ENCODE data around the gene CASP2. TPM values are rescaled to one million over a fixed set of nuclear protein-coding genes. Genes with fewer than 3 reads are reported as not detected.

CASP2 gene
- total RNA-seq, 1 experiment from 2014 or later = 21.4 TPM

GRCh38 chr7:143331179-143331801 is 43.1 kb downstream of the CASP2 start:
- peak; percentile 83 for DNase-seq (ENCODE audit: low read depth)

DNA sequence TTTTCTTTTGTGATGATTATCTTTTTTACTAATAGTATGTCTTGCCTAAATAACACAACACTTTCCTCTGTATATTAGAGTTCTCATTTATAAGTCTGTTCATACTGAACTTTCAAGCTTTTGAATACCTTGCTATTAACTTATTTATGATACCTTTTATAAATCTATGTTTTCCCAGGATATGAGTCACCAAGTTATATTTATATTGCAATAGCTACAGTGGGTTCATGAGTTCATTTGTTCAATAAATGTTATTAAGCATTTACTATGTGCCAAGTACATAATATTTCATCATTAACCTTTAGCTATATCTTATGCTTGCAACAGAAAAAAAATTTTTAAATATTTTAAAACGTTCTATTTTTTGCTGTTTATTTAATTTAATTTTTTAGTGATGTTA is 46.1 kb downstream of the CASP2 start:
- DNase-seq (ENCODE audit: low read depth) = no peak

DNA sequence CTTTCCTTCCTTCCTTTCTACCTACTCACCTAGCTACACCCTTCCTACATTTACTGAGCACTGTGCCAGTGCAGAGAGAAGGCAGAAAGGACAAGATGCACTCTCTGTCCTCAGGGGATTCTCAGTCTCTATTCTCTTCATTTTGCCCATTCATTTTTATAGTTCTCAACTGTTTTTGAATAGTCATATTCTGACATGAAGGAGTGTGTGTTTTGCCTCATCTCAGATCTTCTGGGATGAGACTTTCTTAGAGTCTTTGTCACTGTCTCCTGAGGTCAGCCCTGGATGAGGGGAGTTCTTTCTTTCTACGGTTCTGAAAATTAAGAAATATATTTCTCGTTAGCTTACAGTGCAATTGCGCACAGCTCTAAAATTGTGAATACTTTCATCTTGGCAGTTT is 49.1 kb downstream of the CASP2 start:
- no peak for DNase-seq (ENCODE audit: low read depth)

GRCh38 chr7:143341842-143342241 is 53.7 kb downstream of the CASP2 start:
- DNase-seq (ENCODE audit: low read depth) = no peak

DNA sequence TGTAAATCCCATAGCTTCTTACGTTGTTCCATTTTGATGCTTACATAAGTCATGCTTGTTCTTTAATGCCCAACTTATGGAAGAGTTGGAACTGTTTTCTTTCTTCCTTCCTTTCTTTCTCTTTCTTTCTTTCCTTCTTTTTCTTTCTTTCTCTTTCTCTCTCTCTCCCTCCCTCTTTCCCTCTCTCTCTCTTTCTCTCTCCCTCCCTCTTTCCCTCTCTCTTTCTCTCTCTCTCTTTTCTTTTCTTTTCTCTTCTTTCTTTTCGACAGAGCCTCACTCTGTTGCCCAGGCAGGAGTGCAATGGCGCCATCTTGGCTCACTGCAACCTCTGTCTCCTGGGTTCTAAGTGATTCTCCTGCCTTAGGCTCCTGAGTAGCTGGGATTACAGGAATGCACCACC is 55.4 kb downstream of the CASP2 start:
- DNase-seq (ENCODE audit: low read depth) = no peak

- DNase-seq (ENCODE audit: low read depth) = peak; percentile 74
These were observed 57.3 kb downstream of the CASP2 start for GRCh38 chr7:143345428-143345900.

DNA sequence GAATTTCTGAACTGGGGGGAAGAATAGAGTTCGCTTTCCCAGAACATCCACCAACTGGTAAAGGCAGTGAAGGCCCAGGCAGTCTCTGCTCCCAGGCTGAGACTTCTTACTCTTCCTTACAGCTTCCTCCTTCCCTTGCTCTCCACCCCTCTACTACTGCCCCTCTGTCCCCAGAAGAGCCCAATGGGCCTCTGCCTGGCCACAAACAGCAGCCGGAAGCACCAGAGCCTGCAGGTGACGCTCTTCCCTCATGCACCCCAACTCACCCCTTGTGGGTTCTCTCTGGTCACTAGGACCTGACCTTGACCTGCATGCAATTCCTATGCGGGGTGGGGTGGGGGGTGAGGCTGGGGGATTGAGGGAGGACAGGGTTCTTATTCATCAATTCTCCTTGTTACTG is 57.9 kb downstream of the CASP2 start:
- no peak for DNase-seq (ENCODE audit: low read depth)

DNA sequence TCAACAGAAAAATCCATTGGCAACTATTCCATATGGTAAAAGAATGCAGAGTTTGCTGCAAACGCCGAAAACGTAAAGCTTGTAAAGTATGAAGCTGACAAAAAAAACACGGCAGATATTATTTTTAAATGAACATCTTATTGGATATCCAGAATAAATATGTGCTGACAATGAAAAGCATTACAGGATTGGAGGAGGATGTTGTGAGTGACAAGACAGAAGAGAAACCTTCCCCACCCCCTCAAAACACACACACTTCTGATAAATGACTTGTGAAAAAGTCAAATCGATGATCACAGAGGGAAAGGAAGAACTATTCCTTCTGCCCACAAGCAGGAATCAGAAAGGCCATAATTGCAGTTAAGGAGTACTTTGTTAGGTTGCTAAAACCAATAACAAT is 59.8 kb downstream of the CASP2 start:
- no peak for DNase-seq (ENCODE audit: low read depth)

GRCh38 chr7:143351060-143351459 is 62.9 kb downstream of the CASP2 start:
- DNase-seq (ENCODE audit: low read depth) = peak; percentile 46

GRCh38 chr7:143351574-143351973 is 63.4 kb downstream of the CASP2 start:
- DNase-seq (ENCODE audit: low read depth) = no peak

DNA sequence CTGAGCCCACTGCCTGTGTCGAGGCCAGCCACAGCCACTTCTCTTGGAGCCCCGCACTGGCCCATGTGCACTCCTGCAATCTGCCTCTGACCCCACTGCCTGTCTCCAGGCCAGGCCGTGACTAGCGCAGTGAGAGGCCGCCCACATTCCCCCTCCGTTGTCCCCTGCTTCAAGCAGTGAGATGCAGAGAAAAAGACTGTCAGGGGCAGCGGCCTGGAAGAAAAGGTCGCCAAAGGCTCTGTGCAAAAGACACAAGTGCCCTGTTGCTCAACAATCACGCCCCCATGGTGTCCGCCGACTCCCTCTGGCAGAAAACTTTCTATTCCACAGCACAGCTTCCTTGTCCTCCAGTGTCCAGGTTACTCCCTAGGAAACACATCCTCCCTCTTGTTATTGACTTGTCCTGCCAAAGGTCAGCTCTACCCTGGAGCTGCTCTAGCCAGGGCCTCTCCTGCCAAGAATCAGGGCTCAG is 64.4 kb downstream of the CASP2 start:
- DNase-seq (ENCODE audit: low read depth) = no peak

- DNase-seq (ENCODE audit: low read depth) = no peak
These were observed 66.2 kb downstream of the CASP2 start for GRCh38 chr7:143354376-143354775.

- no peak for DNase-seq (ENCODE audit: low read depth)
These were observed 66.8 kb downstream of the CASP2 start for GRCh38 chr7:143354965-143355364.

GRCh38 chr7:143355450-143356385 is 67.6 kb downstream of the CASP2 start:
- DNase-seq (ENCODE audit: low read depth) = no peak

DNA sequence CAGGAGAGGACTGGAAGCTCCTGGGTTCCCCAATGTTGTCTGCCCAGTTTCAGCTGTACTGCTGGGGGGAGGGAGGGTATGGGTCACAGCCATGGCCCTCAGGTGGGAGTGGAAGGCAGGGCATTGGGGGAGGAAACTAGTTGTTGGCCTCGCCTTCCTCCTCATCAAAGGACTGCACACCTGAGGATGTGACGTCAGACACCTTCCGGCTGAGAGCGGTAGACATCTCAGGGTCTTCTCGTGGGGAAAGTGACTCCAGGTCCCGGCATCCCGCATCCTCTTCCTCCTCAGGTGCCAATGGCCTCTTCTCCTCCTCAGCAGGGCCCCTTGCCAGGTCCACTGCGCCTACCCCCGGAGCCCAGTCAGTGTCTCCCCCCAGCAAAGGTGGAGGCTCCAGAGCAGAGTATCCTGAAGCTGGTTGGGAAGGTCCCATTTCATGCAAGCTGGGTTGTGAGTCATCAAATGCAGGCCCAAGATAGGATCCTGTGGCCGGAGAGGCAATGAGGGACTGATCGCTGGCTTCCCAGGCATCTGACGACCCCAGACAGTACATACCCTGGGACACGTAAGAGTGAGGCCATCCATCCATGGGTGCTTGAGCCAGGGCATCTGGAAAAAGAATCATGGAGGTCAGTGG is 68.4 kb downstream of the CASP2 start:
- no peak for DNase-seq (ENCODE audit: low read depth)

Other genes starting within 250 kb of the CASP2 start
- not detected in 2 replicates for gene OR6V1, start 236.0 kb upstream of the CASP2 start, total RNA-seq (2014; rRNA removed; shearing (Covaris generic))
- gene PIP, start 156.3 kb upstream of the CASP2 start, total RNA-seq (2014; rRNA removed; shearing (Covaris generic)) = not detected in 2 replicates
- not detected in 2 replicates for gene TAS2R39, start 104.9 kb upstream of the CASP2 start, total RNA-seq (2014; rRNA removed; shearing (Covaris generic))
- gene TAS2R40, start 66.3 kb upstream of the CASP2 start, total RNA-seq (2014; rRNA removed; shearing (Covaris generic)) = not detected in 2 replicates
- gene GSTK1, start 24.9 kb upstream of the CASP2 start, total RNA-seq (2014; rRNA removed; shearing (Covaris generic)) = 90.7 and 95.8 TPM in 2 replicates
- gene TMEM139, start 3.4 kb upstream of the CASP2 start, total RNA-seq (2014; rRNA removed; shearing (Covaris generic)) = not detected in 2 replicates
- 0.23 TPM in 1 of 2 replicates, not detected in the other for gene CLCN1, start 27.8 kb downstream of the CASP2 start, total RNA-seq (2014; rRNA removed; shearing (Covaris generic))
- gene FAM131B, start 74.4 kb downstream of the CASP2 start, total RNA-seq (2014; rRNA removed; shearing (Covaris generic)) = 2.2 and 4.0 TPM in 2 replicates
- 121 and 128 TPM in 2 replicates for gene ZYX, start 93.0 kb downstream of the CASP2 start, total RNA-seq (2014; rRNA removed; shearing (Covaris generic))
- gene EPHA1, start 120.5 kb downstream of the CASP2 start, total RNA-seq (2014; rRNA removed; shearing (Covaris generic)) = 0.09 TPM in 1 of 2 replicates, not detected in the other
- gene TAS2R60, start 155.1 kb downstream of the CASP2 start, total RNA-seq (2014; rRNA removed; shearing (Covaris generic)) = not detected in 2 replicates
- gene TAS2R41, start 189.5 kb downstream of the CASP2 start, total RNA-seq (2014; rRNA removed; shearing (Covaris generic)) = not detected in 2 replicates

All from Daoy (cell line).